Natural killer cell (primary cell): Measurements from ENCODE around the gene CAPG. TPM values are rescaled to one million over a fixed set of nuclear protein-coding genes. Genes with fewer than 3 reads are reported as not detected.

ENCODE experiments used
- ATAC-seq, 3 donors: fragments of 150-1000 bp in 2 of 3; fragments of 200-7000 bp in 1 of 3; cut with Tn5 transposase; 1 replicate in 1 of 3; 2 replicates in 2 of 3; pipeline ENCODE4 v1.10.0; 2021; ENCODE audit warnings: mild to moderate bottlenecking in 2 of 3, moderate library complexity in 2 of 3
- DNase-seq, 2 donors: peaks; one replicate each; pipeline versions ENCODE4 v3.0.0 to v3.0.0-alpha.2; 2013 to 2021; ENCODE audit warnings: mixed read lengths in 1 of 2
- H3K27ac ChIP-seq: one replicate; pipeline ENCODE4 v1.5.1; 2013; ENCODE audit warnings: mild to moderate bottlenecking, low read length
- H3K27me3 ChIP-seq: one replicate; pipeline ENCODE4 v1.6.1; 2013; ENCODE audit warnings: low read length; ENCODE audit not compliant: control insufficient read depth, insufficient read depth
- H3K36me3 ChIP-seq: one replicate; pipeline ENCODE4 v1.6.1; 2013; ENCODE audit warnings: low read length; ENCODE audit not compliant: control insufficient read depth, insufficient read depth
- H3K4me1 ChIP-seq: one replicate; pipeline ENCODE4 v1.6.1; 2013; ENCODE audit warnings: low read length; ENCODE audit not compliant: control insufficient read depth, insufficient read depth
- H3K4me3 ChIP-seq: one replicate; pipeline ENCODE4 v1.5.1; 2013; ENCODE audit warnings: low read length
- H3K9me3 ChIP-seq: one replicate; pipeline ENCODE4 v1.6.1; 2013; ENCODE audit warnings: low read length; ENCODE audit not compliant: control insufficient read depth, insufficient read depth
- H3K27ac Mint-ChIP-seq, 2 donors: one replicate each; pipeline ENCODE4 v1.8.0; 2022; ENCODE audit warnings: mild to moderate bottlenecking in 2 of 2, mixed read lengths in 2 of 2, moderate library complexity in 1 of 2
- H3K27me3 Mint-ChIP-seq, 2 donors: one replicate each; pipeline ENCODE4 v1.8.0; 2022; ENCODE audit warnings: low read depth in 2 of 2, mixed read lengths in 2 of 2
- H3K36me3 Mint-ChIP-seq: one replicate; pipeline ENCODE4 v1.8.0; 2022; ENCODE audit warnings: mixed read lengths
- H3K4me1 Mint-ChIP-seq, 2 donors: one replicate each; pipeline ENCODE4 v1.8.0; 2022; ENCODE audit warnings: mixed read lengths in 2 of 2
- H3K4me3 Mint-ChIP-seq: one replicate; pipeline ENCODE4 v1.8.0; 2022; ENCODE audit warnings: mild to moderate bottlenecking, moderate library complexity, mixed read lengths
- H3K9me3 Mint-ChIP-seq, 2 donors: one replicate each; pipeline ENCODE4 v1.8.0; 2022; ENCODE audit warnings: mixed read lengths in 2 of 2
- CTCF ChIP-seq: fragments of 200-600 bp; IDR thresholded peaks from one replicate; pipeline ENCODE4 v1.8.0; 2022; ENCODE audit warnings: antibody characterized with exemption
- WGBS: methylation state at CpG from one replicate; pipeline ENCODE4 v1.1.7; 2013; ENCODE audit warnings: missing lambda C conversion rate; ENCODE audit not compliant: insufficient coverage; 5-methylcytosine and 5-hydroxymethylcytosine counted together
- intact Hi-C: fragments of 100-400 bp; cut with micrococcal nuclease; formaldehyde crosslinking; loops from one replicate; pipeline ENCODE4 v1.14.2; 2022
- total RNA-seq, 4 donors: library from RNA; stranded (reverse); fragments of 120-200 nt in 1 of 4; gene quantifications; one replicate each; pipeline versions ENCODE4 v1.2.3 to v1.2.4, GENCODE V29; 2013 to 2022

Gene CAPG
- total RNA-seq, 3 donors from 2014 or later (not counting 1 experiment from before 2014, with no cell fraction given): 10.6 to 50.3 (median 19.3) TPM

DNA sequence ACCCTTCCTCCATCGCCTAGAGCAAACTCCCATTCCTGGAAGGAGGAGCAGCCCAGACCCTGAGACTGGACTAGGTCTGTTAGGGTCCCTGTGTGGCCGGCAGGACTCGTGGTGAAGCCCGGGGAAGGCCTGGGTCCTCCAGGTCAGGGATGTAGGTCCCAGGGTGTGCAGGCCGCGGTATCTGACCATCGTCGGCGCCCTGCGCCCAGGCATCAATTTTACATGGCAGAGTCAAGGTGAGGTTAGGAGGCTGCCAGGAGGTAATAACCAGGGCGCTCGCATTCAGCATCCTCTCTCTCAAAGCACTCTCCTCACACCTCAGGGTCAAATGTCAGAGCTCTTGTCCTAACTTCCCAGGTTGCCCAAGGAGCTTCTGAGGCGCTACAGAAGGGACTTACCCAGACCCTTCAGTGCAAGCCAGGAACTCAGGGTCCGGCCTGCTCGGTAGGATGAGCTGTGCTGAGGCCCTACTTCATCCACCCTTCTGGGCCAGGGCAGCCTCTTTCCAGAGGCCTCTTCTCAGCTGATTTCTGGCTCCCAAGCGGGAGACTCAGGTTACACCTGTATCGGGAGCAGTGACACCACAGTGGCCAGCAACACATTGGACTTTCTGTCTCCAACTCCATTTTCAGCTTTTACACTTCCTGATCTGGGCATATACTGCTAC is 9.0 kb upstream of the CAPG start:
- Histone ChIP-seq H3K27ac (peak overlapping the region; percentile 90), H3K4me1 (peaks cover 51% of the 10 kb centered on the region), H3K27me3 (no peaks in the 10 kb centered on the region), H3K9me3 (no peaks in the 10 kb centered on the region), H3K36me3 (no peaks in the 10 kb centered on the region), H3K4me3 (peak overlapping the region; percentile 87)
- peak overlapping the region; percentile 65 for H3K4me3 Mint-ChIP-seq
- DNase-seq: no peak
- TF ChIP-seq CTCF: no peak
- H3K4me1 Mint-ChIP-seq: peaks cover 28 to 42% of the 10 kb centered on the region in 2 donors
- H3K27ac Mint-ChIP-seq: peak overlapping the region; percentile 89 to 98
- no peaks in the 10 kb centered on the region for H3K36me3 Mint-ChIP-seq
- peaks cover 0 to 7% of the 10 kb centered on the region in 2 donors for H3K27me3 Mint-ChIP-seq
- WGBS: 76% methylated on average over 17 of the region's 17 CpGs
- no peak for ATAC-seq
- no peaks in the 10 kb centered on the region for H3K9me3 Mint-ChIP-seq
- intact Hi-C loops: no loop called here

GRCh38 chr2:85418132-85419008 is 8.2 kb upstream of the CAPG start, which contains the start of gene SH2D6:
Gene SH2D6 (plus strand): TSS chr2:85418714. CDS start chr2:85429466, 10,752 bp downstream.
- peak within 1 kb of the TSS; percentile 98 for H3K4me3 Mint-ChIP-seq

DNA sequence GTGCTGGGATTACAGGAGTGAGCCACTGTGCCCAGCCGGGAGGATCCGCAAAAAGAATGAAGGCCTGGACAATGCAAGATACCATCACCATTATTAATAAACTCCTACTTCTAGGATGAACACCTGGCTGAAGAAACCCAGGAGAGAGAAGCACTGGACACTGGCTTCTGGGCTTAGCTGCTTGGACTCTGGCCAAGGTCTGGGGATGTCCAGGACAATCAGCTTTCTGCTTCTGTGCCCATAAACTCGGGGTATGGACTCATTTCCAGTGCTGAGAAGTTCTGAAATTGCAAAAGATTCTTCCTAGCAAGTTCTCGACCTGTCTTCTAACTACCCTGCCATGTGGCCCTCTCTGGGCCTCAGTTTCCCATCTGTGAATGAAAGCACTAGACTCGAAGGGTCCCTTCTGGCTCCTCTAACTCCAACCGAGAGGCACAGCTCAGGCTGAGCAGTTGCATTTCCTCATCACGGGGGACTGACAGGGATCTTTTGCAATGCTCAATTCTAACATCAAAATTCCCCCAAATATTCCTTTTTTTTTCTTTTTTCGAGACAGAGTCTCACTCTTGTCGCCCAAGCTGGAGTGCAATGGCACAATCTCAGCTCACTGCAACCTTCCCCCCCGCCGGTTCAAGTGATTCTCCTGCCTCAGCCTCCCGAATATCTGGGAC is 5.9 kb upstream of the CAPG start:
- Histone ChIP-seq H3K4me3 (no peak overlapping the region), H3K9me3 (no peaks in the 10 kb centered on the region), H3K36me3 (no peaks in the 10 kb centered on the region), H3K4me1 (peaks cover 65% of the 10 kb centered on the region), H3K27me3 (no peaks in the 10 kb centered on the region), H3K27ac (no peak overlapping the region)
- Mint-ChIP-seq H3K27me3 (peaks cover 0 to 19% of the 10 kb centered on the region in 2 donors), H3K4me1 (peaks cover 35 to 47% of the 10 kb centered on the region in 2 donors), H3K9me3 (no peaks in the 10 kb centered on the region), H3K4me3 (no peak overlapping the region), H3K27ac (peak overlapping the region in 1 of 2 donors; percentile 44), H3K36me3 (no peaks in the 10 kb centered on the region)
- intact Hi-C loops: no loop called here
- 93% methylated on average over 12 of the region's 12 CpGs for WGBS
- DNase-seq (no peak), ATAC-seq (no peak)
- TF ChIP-seq CTCF: no peak

More at GRCh38 chr2:85418132-85419008, 8.2 kb upstream of the CAPG start, which contains the start of gene SH2D6:
- 19% methylated on average over 53 of the region's 57 CpGs for WGBS
- intact Hi-C loops: no loop called here
- Mint-ChIP-seq H3K36me3 (no peaks in the 10 kb centered on the region), H3K4me1 (peaks cover 32 to 50% of the 10 kb centered on the region in 2 donors), H3K27ac (peak within 1 kb of the TSS; percentile 89 to 98), H3K9me3 (no peaks in the 10 kb centered on the region), H3K27me3 (peaks cover 0 to 12% of the 10 kb centered on the region in 2 donors)
- no peaks in the 10 kb centered on the region for H3K9me3 ChIP-seq
- no peaks in the 10 kb centered on the region for H3K36me3 ChIP-seq
- H3K27me3 ChIP-seq: no peaks in the 10 kb centered on the region
- ATAC-seq (peak; percentile 83 to 90 (median 85)), DNase-seq (peak; percentile 77 to 88)
- H3K4me3 ChIP-seq: peak within 1 kb of the TSS; percentile 87
- H3K4me1 ChIP-seq: peaks cover 59% of the 10 kb centered on the region
- no peak for TF ChIP-seq CTCF
- peak within 1 kb of the TSS; percentile 90 for H3K27ac ChIP-seq
